Glomerular endothelial cell (primary cell): Measurements from ENCODE around the gene PNPO. TPM values are rescaled to one million over a fixed set of nuclear protein-coding genes. Genes with fewer than 3 reads are reported as not detected.

Experiments used
- DNase-seq: peaks from one replicate; pipeline ENCODE4 v3.0.0-alpha.2; 2011; ENCODE audit warnings: low read depth, low spot score; ENCODE audit errors: extremely low read depth
- total RNA-seq: library from RNA; depleted of rRNA; stranded (reverse); fragments of >200 nt; gene quantifications from 2 replicates; pipeline ENCODE4 v1.2.3, GENCODE V29; 2015

The PNPO gene
- 36.3 and 56.6 TPM in 2 replicates for total RNA-seq

DNA sequence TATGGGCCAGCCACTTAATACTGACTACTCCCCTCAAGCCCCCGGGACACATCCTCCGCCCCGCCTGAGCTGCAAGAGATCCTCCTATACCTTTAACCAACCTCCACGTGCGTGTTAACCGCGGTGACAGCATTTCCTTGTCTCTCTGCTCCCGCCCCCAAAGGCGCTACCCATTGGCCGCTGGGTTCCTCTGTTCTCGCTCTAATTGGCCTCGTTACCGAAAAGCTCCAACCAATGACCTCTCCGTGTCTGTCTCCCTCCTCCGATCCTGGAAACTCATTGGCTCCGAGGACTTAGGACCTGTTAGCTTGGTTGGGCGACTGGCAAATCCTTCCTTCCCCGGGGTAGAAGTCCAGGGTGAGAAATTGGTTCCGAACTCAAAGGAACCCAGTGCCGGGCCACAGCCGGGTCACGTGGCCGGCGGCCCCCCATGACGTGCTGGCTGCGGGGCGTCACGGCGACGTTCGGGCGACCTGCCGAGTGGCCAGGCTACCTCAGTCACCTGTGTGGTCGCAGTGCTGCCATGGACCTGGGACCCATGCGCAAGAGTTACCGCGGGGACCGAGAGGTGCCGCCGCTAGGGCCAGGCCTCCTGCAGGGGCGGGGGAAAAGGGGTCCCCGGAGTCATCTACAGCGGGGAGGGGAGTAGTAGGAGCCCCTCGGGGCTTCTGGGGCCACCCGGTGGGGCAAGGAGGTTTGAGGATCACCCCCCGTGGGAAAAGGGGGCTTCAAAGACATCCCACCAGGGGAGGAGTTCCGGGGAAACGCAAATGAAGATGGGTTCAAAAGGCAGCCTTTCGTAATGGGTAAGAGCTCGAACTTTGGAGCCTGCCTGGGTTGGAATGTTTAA is at the start of gene PNPO:
Gene PNPO, plus strand, starts transcription at position 326 of the 850 bp plus-strand sequence. Its CDS starts 105 bp downstream, at position 431.
- peak; percentile 99 for DNase-seq

DNA sequence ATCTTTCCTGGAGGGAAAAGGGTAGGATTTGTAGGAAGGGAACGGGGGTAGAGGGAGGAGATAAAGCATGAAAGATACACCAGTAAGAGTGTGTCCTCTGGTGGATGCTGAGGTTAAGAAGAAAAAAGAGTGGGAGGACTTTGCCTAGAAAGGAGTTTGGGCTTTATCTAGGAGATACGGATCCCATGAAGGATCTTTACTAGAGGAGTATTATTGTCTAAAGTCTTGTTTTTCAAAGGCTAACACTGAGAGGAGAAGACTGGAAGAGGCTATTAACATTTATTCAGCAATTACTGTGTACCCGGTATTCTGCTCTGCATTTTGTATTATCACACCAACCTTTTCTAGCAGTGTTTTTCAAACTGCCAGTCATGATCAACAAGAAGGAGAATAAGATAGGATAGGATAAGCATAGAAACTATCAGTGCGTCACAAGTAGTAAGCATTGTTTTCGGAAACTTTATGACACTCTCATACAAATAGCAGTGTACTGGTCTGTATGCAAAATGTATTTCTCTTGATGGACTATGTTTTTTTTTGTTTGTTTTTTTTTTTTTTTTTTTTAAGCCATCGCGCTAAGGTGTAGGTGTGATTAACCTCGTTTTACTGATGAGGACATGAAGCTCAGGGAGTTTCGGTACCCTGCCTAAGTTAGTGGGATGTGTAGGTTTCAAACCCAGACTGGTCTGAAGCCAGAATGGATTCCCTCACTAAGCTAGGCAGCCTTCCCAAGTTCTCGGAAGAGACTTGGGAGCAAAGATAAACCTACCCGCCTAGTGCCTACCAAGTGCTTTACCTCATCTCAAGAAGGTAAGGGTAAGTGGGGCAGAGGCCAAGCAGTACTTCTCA is 46.6 kb upstream of the PNPO start:
- no peak for DNase-seq

DNA sequence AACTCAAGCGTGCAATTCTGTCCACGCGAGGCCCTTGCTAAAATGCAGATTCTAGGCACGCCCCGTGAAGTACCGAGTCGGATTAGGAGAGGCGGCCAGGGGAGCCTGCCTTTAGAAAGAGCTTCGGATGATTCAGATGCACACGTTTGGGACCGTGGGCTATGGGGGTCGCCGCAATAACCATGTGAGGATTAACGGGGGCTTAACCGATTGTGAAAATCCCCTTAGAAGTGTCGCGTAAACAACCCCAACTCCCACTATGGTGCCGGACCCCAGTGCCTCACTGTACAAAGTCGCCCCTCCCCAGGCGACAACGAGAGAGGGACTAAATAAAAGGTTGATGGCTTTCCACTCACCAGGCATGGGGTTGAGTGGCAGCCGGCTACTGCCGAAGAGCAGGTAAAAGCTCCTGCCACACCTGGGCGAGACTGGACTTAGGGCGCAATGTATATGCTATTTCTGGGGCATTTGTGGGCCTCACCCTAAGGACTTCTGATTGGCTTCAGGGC is 46.0 kb upstream of the PNPO start:
- DNase-seq = no peak

DNA sequence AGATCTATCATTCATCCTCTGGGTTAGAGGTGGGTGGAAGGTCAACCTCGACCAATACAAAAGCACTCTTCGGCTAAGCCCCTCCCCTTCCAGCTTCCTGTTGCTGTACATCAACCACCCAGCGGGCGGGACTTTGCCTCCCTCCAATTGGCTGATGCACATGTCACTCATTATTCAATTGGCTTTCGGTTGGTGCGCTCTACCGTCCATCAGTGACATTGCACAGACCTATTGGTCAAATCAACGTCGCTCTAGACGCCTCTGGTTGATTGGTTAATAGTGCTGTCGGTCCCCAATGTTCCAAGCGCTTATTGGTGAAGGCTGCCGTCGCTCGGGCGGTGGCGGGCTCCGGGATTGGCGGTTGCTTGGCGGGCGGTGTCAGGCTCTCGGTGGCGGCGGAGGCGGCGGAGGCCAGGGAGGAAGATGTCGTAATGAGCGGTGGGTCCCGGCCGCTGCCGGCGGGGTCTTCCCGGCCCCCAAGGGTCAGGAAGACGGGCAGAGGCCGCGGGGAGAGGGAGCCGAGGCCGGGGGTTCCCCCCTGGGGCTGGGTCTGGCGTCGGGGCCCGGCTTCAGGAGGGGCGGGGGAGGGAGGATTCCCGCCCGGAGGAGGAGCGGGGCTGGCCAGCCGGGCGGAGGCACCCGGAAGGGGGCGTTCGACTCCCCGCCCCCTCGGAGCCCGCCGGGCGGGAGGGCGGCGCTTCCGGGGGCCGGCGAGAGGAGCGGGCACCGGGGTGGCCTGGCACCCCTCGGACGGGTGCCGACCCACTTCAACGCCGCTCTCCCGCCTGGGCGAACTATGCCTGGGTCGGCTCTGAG is 45.3 kb upstream of the PNPO start, which contains the start of gene SP2:
Gene SP2, plus strand, starts transcription at position 381 of the 816 bp plus-strand sequence. Its CDS starts 51 bp downstream, at position 432.
- peak; percentile 100 for DNase-seq

DNA sequence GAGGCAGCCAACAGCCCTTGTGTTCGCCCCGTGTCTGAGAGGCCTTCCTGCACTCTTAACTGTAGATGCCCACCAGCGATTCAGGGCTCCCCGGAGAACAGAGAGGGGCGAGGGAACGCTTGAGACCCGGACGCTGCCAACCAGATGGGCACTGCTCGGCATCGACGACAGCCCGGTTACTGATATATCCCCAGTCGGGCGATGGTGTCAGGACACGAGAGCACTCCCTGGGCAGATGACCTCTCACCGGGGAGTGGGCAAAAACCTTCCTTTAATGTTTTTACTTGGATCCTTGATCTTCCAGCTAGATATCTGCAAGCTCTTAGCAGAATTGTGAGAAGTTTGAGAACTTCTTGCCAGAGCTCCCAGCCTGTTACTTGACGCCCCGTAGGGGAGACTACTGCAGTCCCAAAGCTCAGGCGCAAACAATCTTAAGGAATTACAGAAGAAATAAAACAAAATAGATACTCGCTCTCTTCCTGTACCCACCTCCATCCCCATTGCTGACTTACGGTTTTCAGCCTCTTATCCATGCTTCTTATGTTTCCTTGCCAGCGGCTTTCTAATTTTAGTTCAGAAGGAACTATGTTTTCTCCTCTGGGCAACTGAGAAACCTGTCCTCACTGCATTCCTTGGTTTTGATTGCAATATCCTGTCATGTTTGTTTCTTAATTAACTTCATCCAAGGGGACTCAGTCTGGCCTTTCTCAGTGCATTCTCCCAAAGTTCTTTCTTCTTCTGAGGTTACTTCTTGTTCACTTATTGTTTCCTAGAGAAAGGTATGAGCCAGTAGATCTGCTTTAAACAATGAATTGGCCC is 44.5 kb upstream of the PNPO start:
- no peak for DNase-seq

DNA sequence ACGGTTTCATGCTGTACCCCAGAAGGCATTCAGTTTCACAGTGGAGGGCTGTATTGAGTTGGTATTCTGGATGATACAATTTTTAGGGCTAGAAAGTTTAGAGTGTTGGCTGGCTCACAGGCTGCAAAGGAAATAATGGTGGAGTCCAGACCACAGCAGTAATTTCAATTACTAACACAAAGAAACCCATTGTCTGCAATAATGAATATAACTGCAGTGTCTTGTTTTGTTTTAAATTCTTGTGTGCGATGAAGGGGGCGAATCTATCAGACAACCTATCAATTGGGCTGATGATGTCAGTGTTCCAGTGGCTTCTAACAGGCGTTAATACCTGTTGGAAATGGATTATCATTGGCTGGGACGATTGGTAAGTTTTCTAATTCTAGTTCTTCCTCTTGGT is 43.8 kb upstream of the PNPO start:
- DNase-seq = no peak

DNA sequence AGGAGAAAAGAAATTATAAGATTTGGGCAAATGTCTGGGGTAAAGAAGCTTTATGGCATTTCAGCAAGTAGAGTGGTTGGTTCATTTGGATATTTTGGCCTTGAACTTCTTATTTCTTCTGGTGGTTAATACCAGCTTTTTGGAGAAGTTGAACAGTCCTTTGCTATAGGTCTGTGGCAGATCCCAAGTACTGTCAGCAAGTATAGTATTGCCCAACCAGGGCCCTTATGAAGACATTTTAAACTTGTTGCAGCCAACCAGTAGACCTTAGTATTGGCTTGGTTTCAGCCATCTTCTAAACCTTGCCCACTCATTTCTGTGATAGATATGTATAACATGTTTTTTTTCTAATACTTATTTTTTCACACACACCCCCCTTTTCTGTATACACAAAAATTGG is 43.1 kb upstream of the PNPO start:
- no peak for DNase-seq

DNA sequence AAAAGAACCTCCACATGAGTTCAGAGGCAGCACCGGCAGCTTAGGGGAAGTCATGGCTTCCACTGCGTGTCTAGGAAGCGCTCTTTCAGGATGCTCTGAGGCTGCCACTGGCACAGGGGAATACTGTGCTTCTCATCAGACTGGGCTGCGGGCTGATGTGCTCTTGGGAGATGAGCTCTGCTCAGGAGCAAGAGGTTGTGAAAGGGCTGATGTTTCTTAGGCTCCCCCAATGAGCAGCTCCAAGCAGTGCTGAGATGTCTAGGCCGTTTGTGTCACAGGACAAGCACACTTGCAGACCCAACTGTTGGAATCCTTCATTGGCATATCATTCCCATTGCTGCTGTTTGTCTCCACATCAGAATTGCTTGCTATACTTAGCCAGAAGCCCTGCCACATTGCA is 41.7 kb upstream of the PNPO start:
- DNase-seq = no peak

DNA sequence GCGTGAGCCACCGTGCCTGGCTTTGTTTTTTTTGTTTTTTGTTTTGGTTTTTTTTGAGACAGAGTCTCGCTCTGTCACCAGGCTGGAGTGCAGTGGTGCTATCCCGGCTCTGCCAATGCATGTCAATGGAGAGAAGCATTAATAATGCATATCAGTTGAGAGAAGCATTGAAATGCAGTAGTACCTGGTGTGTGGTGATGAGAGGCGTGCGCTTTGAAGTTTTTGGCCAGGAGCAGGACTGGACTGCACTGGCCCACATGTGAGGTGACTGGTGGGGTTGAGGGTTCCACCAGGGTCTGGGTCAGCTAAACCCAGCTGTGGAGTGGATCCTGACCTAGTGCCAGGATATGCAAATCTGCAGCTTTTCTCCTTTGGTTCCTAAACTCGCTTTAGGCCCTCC is 39.9 kb upstream of the PNPO start:
- no peak for DNase-seq

DNA sequence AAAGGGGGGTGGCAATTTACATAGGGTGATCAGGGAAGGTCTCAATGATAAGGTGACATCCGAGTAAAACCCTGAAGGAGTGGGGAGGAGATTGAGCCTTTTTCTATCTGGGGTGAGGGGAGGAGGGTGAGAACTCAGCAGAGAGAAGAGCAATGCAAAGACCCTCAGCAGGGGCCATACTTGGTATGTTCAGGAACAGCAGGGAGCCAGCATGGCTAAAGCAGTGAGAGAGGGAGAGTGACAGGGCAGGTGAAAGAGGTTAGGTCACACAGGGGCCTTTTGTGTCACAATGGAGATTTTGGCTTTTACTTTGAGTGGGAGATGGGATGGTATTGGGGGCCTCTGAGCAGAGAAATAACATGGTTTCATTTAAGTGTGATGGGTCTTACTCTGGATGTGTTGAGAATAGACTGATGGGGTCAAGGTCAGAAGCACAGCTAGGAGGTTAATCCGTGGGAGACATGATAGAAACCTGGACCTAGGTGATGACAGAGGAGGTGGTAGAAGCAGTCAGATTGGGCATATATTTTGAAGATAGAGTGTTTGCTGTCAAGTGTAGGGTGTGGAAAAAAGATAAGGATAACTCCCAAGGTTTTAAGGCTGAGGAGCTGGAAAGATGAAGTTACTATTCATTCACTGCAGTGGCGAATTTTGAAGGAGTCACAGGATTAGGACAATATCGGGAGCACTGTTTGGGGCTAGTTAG is 39.2 kb upstream of the PNPO start:
- DNase-seq = no peak

DNA sequence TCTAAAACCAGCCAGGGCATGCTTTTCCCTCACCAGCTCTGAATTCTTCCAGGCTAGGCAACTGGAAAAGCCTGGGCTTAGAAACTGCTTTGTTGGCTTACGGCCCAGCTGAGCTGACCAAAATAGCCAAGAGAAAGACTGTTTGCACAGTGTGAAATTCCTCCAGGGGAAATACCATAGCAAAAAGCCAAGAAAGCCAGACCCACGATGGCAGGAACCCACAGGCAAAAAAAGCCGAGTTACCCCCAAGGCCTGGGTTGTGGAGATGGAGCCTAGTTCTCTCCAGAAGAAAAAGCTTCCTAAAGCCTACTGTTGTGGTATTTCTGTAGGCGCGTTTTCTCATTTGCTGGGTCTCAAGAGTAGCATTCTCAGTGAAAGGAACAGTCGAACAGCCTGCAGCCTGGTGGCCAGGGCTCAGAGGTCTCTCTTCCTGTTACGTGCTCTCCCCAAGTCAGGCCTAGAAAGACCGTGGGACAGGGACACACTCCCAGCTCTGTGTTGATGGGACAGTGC is 36.1 kb upstream of the PNPO start:
- DNase-seq = no peak

DNA sequence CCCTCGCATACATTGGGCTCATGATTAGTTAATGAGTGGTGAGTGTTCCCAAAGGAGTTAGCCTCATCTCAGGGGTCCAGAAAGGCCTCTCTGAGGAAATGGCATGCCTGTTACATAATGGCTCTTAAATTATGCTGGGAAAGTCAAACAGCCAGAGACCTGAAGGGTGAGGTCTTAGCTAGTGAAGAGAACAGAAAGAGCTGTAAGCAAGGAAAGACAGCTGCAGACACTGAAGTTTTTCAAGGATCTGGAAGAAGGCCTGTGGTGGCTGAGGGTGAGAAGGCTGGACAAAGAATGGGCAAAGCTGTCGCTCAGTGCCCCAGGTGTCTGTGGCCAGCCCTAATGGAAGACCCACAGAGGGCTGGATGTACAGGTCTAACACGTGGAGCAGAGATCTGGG is 34.9 kb upstream of the PNPO start:
- no peak for DNase-seq

DNA sequence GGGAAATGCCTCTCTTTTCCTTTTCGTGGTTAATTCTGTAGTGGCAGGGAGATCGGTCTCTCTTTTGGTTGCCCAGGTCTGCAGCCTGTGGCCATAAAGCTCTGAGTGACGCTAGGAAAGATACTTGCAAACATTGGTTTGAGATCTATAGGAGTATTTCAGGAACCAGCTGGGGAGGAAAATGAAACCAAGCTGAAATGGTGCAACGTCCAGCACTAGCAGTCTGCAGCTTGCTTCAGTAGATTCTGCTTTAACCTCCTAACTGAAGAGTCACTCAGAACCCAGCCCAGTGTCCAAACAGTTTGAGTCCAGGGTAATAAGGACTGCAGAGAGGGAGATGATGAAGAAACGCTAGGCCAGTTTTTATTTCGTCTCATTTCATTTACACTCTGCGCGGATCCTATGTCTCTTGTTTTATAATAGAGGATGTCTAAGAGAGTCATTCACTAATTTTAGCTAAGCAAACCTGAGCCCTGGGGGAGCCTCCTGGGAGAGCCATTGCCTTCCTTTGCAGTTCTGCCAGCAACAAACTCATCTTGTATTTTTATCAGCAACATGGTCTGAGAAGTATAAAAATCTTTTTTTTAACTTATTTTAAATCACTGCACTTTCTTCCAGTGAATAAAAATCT is 33.3 kb upstream of the PNPO start:
- no peak for DNase-seq

DNA sequence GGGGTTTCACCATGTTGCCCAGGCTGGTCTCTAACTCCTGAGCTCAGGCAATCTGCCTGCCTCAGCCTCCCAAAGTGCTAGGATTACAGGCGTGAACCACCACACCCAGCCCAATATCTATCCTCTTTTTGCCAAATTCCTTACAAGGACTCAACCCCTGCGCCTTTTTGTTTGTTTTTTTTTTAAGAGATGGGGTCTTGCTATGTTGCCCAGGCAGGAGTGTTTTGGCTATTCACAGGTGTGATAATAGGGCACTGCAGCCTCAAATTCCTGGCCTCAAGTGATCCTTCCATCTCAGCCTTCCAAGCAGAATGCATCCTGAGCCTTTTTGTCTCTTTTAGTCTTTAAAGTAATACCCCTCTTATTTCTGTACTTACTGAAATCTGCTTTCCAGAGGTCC is 28.3 kb upstream of the PNPO start:
- no peak for DNase-seq

DNA sequence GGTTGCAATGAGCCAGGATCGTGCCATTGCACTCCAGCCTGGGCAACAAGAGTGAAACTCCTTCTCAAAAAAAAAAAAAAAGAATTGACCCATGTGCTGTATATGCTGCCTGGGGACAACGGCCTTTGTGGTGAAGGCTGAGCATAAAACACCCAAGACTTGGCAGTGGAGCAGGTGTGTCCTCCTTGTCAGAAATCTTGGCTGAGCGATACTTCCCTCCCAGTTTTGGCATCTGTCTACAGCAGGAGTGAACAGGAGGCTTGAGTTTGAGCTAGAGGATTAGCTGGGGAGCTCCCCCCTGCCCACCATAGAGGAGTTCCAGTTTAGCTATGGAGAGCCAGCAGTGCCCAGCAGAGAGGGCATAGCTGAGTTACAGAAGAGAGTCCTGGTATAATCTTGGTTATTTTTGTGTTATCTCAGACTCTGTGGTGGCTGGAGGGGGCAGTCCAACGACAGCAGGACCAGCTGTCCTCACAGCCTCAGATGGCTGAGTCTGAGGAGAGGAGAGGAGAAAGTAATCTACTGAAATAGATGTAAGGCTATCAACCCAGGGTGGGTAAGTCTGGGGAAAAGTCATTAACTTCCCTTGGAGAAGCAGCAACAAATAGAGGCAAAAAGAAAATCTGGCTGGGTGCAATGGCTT is 26.9 kb upstream of the PNPO start:
- no peak for DNase-seq

DNA sequence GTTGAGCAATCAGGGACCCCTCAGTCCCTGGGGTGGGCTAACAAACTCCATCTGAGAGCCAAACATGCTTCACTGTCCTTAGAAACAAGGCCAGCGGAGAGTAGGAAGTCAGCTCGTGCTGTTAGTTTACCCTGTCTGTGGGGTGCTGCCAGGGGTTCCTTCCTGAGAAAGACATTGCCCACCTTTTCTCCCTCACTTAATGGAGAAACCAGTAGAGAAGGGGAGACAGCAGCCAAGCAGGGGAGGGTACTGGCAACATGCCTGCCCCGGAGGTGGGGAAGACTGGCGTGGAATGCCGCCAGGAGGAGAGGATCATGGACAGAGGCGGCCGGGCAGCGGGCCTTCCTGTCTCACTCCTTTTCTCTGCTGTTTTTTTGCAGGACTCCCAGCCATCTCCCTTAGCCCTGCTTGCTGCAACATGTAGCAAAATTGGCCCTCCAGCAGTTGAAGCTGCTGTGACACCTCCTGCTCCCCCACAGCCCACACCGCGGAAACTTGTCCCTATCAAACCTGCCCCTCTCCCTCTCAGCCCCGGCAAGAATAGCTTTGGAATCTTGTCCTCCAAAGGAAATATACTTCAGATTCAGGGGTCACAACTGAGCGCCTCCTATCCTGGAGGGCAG is 25.5 kb upstream of the PNPO start:
- no peak for DNase-seq

DNA sequence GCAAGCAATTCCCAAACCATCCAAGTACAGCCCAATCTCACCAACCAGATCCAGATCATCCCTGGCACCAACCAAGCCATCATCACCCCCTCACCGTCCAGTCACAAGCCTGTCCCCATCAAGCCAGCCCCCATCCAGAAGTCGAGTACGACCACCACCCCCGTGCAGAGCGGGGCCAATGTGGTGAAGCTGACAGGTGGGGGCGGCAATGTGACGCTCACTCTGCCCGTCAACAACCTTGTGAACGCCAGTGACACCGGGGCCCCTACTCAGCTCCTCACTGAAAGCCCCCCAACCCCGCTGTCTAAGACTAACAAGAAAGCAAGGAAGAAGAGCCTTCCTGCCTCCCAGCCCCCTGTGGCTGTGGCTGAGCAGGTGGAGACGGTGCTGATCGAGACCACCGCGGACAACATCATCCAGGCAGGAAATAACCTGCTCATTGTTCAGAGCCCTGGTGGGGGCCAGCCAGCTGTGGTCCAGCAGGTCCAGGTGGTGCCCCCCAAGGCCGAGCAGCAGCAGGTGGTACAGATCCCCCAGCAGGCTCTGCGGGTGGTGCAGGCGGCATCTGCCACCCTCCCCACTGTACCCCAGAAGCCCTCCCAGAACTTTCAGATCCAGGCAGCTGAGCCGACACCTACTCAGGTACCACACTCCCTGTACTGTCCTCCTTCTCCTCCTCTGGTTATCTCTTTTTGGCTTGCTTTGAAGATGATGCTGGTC is 24.7 kb upstream of the PNPO start:
- no peak for DNase-seq
